ENCODE results near the gene ANKRD9.
"Not testable (repeated sequence)": the region's sequence is repeated elsewhere in the genome, so short reads cannot be mapped to it uniquely, and the experiment has no call there.

ANKRD9 gene

GRCh38 chr14:102509746-102510615 is at the start of gene ANKRD9:
Gene ANKRD9, minus strand, starts transcription at chr14:102509776. Its CDS starts 1,887 bp downstream, at chr14:102507889.
- peak; percentile 59 to 84 (median 68) for DNase-seq (ENCODE audit: low read depth in 3 of 3, low spot score in 1 of 3)

- DNase-seq (ENCODE audit: low read depth in 3 of 3, low spot score in 1 of 3), result no peak
These were observed 49.0 kb upstream of the ANKRD9 start for GRCh38 chr14:102558556-102558955.

DNA sequence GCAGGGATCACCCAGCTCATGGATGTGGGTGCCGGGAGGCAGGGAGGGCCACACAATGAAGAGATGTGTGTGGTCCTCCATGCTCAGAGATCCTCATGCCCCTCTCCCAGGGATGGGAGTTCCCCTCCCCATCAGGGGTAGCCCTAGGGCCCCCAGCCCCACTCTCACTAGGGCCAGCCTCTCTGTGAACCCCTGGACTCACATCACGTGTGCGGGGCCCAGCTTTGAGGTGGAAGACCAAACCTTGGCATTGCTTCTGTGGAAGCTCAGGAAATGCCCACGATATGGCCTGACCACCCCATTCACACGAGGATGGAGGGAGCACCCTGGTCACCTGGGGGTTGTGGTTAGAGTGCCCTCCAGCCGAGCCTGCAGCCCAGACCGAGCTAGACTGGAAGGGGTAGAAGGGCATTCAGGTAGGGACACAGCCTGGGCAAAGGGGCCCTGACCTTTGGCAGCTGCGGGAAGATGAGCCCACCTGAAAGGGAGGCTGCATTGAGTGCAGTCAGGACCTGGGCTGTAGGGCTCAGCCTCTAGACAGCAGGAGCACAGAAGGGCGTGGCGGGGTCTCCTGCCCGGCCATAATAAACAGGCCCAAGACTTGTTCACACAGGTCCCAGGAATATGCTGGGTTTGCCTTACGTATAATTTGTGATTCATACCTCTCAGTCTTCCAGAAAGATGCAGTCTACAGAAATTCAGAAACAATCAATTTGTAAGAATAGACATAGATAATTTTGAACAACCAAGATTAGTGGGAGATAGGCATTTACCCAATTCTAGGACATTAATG is 48.1 kb upstream of the ANKRD9 start:
- no peak for DNase-seq (ENCODE audit: low read depth in 3 of 3, low spot score in 1 of 3)

GRCh38 chr14:102556098-102556677 is 46.6 kb upstream of the ANKRD9 start:
- DNase-seq (ENCODE audit: low read depth in 3 of 3, low spot score in 1 of 3), result no peak

- DNase-seq (ENCODE audit: low read depth in 3 of 3, low spot score in 1 of 3), result peak in 2 of 3 donors; percentile 7 to 40
These were observed 45.5 kb upstream of the ANKRD9 start for GRCh38 chr14:102554821-102555819.

DNA sequence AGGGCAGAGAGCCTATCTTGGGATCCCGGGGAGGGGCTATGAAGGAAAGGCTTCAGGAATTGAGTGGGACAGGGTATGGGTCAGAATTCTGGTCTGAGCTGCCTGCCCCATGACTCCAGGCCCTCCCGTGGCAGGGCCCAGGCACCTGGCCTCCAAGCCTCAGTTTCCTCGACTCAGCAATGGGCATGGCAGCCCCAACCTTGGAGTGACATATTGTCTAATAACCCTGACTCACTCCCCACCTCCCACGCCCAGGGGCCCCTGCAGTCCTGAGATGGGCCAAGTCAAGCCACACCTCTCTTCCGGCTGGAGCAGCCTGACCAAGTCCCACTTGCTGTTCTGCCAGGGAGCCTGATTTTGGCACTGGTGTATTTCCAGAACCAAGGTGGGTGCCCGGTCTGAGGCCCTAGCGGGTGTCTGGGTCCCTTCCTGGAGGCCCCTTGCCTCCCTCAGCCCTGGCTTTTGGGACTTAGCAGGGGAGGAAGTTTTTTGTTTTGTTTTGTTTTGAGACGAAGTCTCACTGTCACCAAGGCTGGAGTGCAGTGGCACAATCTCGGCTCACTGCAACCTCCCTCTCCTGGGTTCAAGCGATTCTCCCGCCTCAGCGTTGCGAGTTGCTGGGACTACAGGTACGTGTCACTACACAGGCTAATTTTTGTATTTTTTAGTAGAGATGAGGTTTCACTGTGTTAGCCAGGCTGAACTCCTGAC is 42.6 kb upstream of the ANKRD9 start:
- no peak for DNase-seq (ENCODE audit: low read depth in 3 of 3, low spot score in 1 of 3)

- DNase-seq (ENCODE audit: low read depth in 3 of 3, low spot score in 1 of 3), result not testable (repeated sequence)
These were observed 41.4 kb upstream of the ANKRD9 start for GRCh38 chr14:102550927-102551401.

GRCh38 chr14:102548616-102549240 is 39.2 kb upstream of the ANKRD9 start:
- DNase-seq (ENCODE audit: low read depth in 3 of 3, low spot score in 1 of 3), result no peak

GRCh38 chr14:102545461-102546265 is 36.1 kb upstream of the ANKRD9 start:
- DNase-seq (ENCODE audit: low read depth in 3 of 3, low spot score in 1 of 3), result no peak

GRCh38 chr14:102544747-102545460 is 35.3 kb upstream of the ANKRD9 start:
- no peak for DNase-seq (ENCODE audit: low read depth in 3 of 3, low spot score in 1 of 3)

DNA sequence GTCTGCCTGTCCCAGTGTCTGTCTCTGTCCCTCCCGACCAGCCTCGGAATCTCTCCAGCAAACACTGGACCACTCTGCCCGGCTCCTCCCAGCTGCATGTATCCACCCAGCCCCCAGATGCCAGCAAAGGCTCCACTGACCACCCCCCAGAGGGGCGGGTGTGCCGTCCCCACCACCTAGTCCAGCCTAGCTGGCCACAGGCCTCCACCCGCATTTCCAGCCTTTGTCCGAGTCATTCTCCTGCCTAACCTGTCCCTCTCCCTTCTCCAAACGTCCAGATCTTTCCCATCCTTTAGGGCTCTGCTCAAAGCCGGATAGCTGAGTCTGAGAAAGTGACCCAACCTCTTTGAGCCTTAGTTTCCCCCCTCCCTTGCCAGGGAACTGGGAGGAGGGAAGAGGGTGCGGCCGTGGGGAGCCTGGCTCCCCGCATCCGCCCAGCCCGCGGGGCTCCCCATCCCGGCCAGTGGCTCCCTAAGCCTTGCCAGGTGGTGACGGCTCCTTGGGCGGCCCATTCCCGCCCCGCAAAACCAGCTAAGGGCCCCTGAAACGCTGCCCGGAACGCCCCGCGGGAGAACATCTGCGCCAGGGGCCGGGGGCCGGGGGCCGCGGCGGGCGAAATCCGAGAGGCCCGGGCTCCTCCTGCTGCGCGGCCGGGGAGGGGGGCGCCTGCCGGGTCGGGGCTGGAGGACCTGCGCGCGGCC is 34.6 kb upstream of the ANKRD9 start:
- no peak for DNase-seq (ENCODE audit: low read depth in 3 of 3, low spot score in 1 of 3)

DNA sequence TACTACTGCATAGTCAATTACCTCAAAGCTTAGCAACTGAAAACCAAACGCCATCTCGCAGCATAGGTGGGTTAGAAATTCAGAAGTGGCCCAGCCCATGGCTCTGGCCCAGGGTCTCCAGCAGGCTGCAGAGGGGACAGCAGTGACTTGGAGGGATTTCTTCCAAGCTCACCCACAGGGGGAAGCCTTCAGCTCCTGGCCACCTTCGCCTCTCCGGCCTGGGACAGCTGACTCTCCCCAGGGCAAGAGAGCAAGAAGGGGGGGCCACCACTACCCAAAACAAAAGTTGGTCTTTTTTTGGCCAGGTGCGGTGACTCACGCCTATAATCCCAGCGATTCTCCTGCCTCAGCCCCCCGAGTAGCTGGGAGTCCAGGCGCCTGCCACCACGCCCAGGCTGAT is 32.2 kb upstream of the ANKRD9 start:
- no peak for DNase-seq (ENCODE audit: low read depth in 3 of 3, low spot score in 1 of 3)

GRCh38 chr14:102541029-102541491 is 31.5 kb upstream of the ANKRD9 start:
- not testable (repeated sequence) for DNase-seq (ENCODE audit: low read depth in 3 of 3, low spot score in 1 of 3)

DNA sequence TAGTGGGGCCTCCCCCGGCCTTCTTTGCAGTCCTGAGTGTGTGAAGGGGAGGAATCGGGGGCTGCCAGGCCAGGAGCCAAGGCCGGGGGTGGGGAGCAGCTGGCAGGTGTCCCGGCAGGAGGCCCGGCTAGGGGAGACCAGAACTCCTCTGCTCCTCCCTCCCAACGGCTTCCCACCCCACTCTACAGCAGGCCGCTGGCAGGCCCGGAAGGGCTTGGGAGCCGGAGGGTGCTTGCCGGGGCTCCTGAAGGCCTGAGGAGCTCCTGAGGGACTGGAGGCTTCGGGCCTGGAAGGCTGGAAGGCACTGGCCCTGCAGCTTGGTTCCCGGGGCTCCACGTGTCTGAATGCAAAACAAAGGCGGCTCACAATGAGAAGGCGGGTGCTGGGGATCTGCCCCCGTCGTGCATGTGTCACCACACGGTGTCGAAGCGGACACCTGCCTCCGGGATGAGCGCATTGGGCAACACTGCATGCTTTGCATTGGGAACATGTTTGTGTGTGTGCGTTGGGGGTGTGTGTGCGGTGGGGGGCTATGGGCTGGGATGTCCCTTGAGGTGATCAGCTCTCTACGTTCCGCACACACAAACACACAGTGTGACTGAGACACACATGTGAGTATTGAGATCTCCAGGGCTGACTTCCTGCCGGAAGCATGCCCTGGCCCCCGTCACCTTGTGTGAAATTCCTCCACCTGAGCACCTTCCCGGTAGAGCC is 30.9 kb upstream of the ANKRD9 start:
- no peak for DNase-seq (ENCODE audit: low read depth in 3 of 3, low spot score in 1 of 3)

GRCh38 chr14:102539544-102540314 is 30.2 kb upstream of the ANKRD9 start:
- no peak for DNase-seq (ENCODE audit: low read depth in 3 of 3, low spot score in 1 of 3)

Measured in stimulated activated CD4-positive, alpha-beta T cell treated with anti-CD3 and anti-CD28 coated beads, TNF-alpha, amount 100 ng/mL, for 1 hour (primary cell).